Epithelial cell of prostate (primary cell): ENCODE measurements around the gene HLCS.

Source experiments
- DNase-seq: peaks from one replicate; pipeline ENCODE4 v3.0.0-alpha.2; 2011; ENCODE audit warnings: low read depth, low spot score
- H3K27ac ChIP-seq: fragments of 450-650 bp; 2 replicates; pipeline ENCODE4 v1.5.1; 2017; ENCODE audit warnings: mild to moderate bottlenecking

The HLCS gene

DNA sequence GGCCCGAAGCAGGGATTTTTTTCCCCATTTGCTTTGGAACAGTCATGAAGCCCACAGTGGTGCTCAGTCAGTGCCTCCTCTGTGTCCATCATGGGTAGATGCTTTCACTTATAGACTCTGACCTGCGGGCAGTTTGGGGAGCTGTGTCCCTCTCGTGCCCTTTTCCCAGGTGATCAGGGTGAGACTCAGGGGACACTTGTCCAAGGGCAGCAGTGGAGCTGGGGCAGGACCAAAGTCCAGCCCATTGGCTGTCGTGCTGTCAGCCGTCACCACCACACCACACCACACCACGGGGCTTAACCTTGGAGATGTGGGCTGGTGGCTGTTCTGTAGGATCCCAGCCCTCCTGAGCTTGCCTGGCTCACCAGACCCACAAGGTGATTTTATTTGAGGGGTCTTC lies 232.6 kb downstream of the HLCS start:
- no peak for DNase-seq
- H3K27ac ChIP-seq = no peak overlapping the region

- no peak for DNase-seq
- no peak overlapping the region for H3K27ac ChIP-seq
Observed at GRCh38 chr21:36732761-36733160, 233.7 kb downstream of the HLCS start.

- DNase-seq = no peak
- no peak overlapping the region for H3K27ac ChIP-seq
Observed at GRCh38 chr21:36732217-36732616, 234.3 kb downstream of the HLCS start.

- no peak for DNase-seq
- no peak overlapping the region for H3K27ac ChIP-seq
Observed at GRCh38 chr21:36730291-36731281, 235.9 kb downstream of the HLCS start.

- H3K27ac ChIP-seq = no peak overlapping the region
- DNase-seq = no peak
Observed at GRCh38 chr21:36729310-36729970, 237.0 kb downstream of the HLCS start.

- no peak for DNase-seq
- H3K27ac ChIP-seq = no peak overlapping the region
Observed at GRCh38 chr21:36728371-36729111, 237.9 kb downstream of the HLCS start.

- no peak overlapping the region for H3K27ac ChIP-seq
- no peak for DNase-seq
Observed at GRCh38 chr21:36727866-36728265, 238.6 kb downstream of the HLCS start.

DNA sequence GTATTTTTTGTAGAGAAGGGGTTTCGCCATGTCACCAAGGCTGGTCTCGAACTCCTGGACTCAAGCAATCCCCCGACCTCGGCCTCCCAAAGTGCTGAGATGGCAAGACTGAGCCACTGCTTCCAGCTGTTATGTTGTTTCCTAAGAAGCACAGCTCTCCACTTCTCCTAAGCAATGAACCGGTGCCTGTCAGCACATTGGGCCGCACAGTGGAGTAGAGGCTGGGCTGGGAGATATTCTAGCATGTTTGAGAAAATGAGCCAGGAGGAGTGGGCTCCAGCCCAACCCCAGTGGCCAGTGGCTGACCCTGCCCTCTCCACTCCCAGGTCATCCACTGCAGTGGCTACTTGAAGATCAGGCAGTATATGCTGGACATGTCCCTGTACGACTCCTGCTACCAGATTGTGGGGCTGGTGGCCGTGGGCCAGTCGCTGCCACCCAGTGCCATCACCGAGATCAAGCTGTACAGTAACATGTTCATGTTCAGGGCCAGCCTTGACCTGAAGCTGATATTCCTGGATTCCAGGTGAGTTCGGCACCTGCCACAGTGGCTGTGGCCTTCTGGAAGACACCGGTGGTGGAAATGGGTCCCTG lies 240.6 kb downstream of the HLCS start:
- no peak overlapping the region for H3K27ac ChIP-seq
- no peak for DNase-seq

DNA sequence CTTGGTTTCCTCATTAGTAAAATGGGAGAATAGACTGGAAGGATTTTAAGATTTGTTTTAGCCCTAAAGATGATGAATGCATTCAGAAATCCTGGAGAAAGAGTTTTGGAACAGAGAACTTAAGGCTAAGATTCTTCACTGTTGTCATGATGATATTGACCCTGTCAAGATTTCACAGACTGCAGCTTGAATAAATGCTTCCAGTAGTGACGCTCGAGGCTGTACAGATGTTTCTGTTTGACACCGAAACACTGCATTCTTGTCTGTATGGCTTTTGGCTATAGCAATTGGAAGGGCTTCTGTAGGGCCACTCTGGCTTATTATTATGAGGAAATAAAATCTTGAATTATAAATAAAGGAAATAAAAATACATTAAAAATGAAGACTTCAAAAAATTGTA lies 241.8 kb downstream of the HLCS start:
- H3K27ac ChIP-seq = no peak overlapping the region

GRCh38 chr21:36723371-36723881 lies 243.0 kb downstream of the HLCS start:
- no peak for DNase-seq
- H3K27ac ChIP-seq = no peak overlapping the region

More for the DNA sequence above, 241.8 kb downstream of the HLCS start:
- DNase-seq = no peak

GRCh38 chr21:36722370-36723368 lies 243.8 kb downstream of the HLCS start:
- DNase-seq = no peak
- H3K27ac ChIP-seq = no peak overlapping the region

- DNase-seq = no peak
- H3K27ac ChIP-seq = no peak overlapping the region
Observed at GRCh38 chr21:36721817-36722216, 244.7 kb downstream of the HLCS start.

DNA sequence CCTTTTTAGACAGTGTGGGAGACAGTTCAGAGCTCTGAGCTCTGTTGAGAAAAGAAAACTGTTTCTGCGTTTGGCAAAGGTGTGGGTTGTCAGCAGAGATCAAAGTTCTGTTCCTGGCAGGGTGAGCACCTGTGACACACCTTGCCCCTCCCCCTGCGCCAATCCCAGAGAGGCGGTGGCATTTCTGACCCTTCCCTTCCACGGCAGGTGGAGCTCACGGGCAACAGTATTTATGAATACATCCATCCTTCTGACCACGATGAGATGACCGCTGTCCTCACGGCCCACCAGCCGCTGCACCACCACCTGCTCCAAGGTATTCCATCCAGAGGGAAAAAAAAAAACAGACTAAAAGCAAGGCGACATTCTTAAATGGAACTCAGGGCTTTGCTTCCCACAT lies 246.9 kb downstream of the HLCS start:
- no peak for DNase-seq
- H3K27ac ChIP-seq = peak overlapping the region; percentile 78

GRCh38 chr21:36718951-36719501 lies 247.4 kb downstream of the HLCS start:
- H3K27ac ChIP-seq = peak overlapping the region; percentile 78
- peak; percentile 69 for DNase-seq

DNA sequence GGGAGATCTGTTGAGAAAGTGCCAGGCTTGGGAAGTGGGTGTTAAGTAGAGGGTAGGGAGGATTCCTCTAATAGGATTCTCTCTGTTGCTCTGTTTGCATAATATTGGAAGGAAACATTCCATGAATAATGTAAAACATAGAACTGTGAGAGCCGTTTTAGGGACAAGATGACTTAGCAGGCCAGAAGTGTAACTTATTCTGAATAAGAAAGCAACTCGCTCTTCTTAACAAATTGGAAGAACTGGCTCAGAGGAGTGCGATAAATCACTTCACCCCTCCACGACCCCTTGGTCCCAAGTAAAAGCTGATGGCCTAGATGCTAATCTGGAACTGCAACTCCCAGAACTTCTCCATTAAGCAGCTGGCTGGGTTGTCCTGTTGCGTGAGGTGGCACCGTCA lies 248.5 kb downstream of the HLCS start:
- no peak for DNase-seq
- H3K27ac ChIP-seq = no peak overlapping the region

DNA sequence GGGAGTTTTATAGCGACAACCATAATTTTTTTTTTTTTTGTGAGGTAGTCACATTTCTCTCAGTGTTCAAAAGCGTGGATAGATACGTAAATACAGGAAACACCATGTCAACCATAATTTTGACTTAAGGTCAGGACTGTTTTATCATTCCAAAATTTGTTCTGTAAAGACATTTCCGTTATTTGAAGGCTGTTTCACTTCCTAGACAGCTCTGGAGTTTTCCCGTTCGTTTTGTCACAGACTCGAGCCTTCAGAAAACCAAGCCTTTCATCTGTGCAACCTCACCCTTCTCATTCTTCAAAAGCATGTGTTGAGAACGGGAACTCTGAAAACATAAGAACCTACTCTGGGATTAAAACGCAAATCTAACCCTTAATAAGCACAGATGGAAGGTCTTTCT lies 249.6 kb downstream of the HLCS start:
- no peak for DNase-seq
- no peak overlapping the region for H3K27ac ChIP-seq

DNA sequence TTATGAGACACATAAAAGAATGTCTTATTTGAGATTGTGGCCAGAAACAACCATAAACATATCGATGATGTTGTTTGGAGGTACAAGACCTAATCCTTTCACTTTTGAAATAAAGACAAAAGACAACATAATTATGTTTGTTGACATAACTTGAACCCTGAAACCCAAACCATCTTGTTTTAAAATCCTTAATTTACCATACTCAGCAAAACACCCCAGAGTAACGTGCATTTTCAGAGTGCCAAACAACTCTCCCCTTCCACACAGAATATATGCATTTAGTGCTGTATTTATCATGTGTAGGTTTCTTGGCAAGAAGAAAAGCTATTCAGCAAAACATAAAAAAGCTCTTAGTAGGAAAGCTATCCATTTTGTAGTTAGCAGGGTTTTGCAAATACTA lies 250.1 kb downstream of the HLCS start:
- no peak overlapping the region for H3K27ac ChIP-seq
- no peak for DNase-seq

GRCh38 chr21:36713746-36714145 lies 252.7 kb downstream of the HLCS start:
- DNase-seq = no peak
- H3K27ac ChIP-seq = no peak overlapping the region

DNA sequence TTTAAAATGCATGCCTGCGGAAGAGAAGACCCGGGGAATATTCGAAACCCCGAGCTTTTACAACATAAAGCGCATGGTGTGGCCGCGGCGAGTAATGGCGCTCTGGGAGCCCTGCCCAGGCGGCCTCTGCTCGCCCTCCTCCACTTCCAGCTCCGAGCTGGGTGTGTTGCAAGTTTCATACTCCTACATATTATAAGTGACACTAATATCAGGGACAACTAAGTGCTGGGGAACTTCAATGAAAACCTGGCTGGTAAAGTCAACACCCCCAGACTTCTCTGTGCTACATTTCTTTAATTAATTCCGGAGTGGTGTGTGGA lies 255.8 kb downstream of the HLCS start:
- DNase-seq = no peak
- H3K27ac ChIP-seq = no peak overlapping the region
